GM21723 (cell line): ENCODE data around the gene SARS2.

ENCODE experiments used
- ATAC-seq: cut with Tn5 transposase; IDR thresholded peaks from one replicate; pipeline ENCODE4 v1.9.1; 2021; ENCODE audit warnings: mild to moderate bottlenecking, moderate library complexity; ENCODE audit not compliant: unreplicated experiment

Gene SARS2

DNA sequence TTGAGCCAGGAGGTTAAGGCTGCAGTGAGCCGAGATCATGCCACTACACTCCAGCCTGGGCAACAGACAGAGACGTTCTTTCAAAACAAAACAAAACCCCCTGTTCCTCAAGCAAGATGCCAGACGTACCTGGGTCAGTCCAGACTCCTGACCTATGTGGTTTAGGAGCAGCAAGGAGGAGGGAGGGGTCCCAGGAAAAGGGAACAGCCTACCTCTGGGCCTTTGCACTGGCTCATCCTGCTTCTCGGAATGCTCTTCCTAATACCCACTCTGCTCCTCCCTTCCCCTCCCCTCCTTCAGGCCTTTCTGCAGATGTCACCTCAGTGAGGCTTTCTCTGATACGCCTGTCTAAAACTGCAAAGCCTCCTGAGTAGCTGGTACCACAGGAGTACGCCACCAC lies 62.0 kb downstream of the SARS2 start:
- ATAC-seq: no peak

GRCh38 chr19:38867171-38867780 lies 63.3 kb downstream of the SARS2 start:
- no peak for ATAC-seq
